ENCODE measurements around the gene AGL. TPM values are rescaled to one million over a fixed set of nuclear protein-coding genes. Genes with fewer than 3 reads are reported as not detected.

AGL gene
- polyA plus RNA-seq, 3 donors, result 1.2 to 3.9 (median 1.3) TPM

DNA sequence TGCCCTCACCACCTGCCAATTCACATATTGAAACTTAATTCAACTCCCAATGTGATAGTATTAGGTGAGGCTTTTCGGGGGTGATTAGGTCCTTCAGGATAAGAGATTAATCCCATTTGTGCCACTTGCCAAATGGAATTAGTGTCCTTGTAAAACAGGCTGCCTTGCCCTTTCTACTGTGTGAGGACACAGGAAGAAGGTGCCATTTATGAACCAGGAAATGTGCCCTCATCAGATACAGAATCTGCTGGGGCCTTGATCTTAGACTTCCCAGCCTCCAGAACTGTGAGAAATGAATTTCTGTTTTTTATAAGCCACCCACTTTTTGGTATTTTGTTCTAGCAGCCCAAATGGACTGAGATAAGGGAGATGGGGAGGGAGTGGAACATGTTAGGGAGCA, 39.1 kb upstream of the AGL start:
- no peak overlapping the region for H3K9ac ChIP-seq (ENCODE audit: insufficient read depth, low read length, poor library complexity, severe bottlenecking)
- H3K27me3 ChIP-seq (ENCODE audit: control insufficient read depth in 2 of 2, insufficient read depth in 2 of 2, low read length in 2 of 2), result no peaks in the 10 kb centered on the region
- H3K4me1 Mint-ChIP-seq, result peaks cover 3% of the 10 kb centered on the region
- no peak overlapping the region for H2AFZ ChIP-seq (ENCODE audit: insufficient read depth, low read depth, low read length, poor library complexity, severe bottlenecking)
- no peaks in the 10 kb centered on the region for H3K79me2 ChIP-seq (ENCODE audit: insufficient read depth, low read length)
- WGBS (ENCODE audit: insufficient coverage), result no CpG with 5 or more reads among the region's 1 CpG
- no peak overlapping the region for H3K4me3 Mint-ChIP-seq
- H3K36me3 ChIP-seq (replicated peaks in 1 of 2; ENCODE audit: control insufficient read depth in 1 of 2, insufficient read depth in 2 of 2, low read length in 2 of 2), result no peaks in the 10 kb centered on the region
- no peak overlapping the region for H3K4me3 ChIP-seq (replicated peaks in 1 of 3; ENCODE audit: low read depth in 2 of 3, low read length in 3 of 3)
- TF ChIP-seq, protein P1, sequence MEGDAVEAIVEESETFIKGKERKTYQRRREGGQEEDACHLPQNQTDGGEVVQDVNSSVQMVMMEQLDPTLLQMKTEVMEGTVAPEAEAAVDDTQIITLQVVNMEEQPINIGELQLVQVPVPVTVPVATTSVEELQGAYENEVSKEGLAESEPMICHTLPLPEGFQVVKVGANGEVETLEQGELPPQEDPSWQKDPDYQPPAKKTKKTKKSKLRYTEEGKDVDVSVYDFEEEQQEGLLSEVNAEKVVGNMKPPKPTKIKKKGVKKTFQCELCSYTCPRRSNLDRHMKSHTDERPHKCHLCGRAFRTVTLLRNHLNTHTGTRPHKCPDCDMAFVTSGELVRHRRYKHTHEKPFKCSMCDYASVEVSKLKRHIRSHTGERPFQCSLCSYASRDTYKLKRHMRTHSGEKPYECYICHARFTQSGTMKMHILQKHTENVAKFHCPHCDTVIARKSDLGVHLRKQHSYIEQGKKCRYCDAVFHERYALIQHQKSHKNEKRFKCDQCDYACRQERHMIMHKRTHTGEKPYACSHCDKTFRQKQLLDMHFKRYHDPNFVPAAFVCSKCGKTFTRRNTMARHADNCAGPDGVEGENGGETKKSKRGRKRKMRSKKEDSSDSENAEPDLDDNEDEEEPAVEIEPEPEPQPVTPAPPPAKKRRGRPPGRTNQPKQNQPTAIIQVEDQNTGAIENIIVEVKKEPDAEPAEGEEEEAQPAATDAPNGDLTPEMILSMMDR (IDR thresholded peaks at IDR 0.05), result no peak
- DNase-seq, result no peak
- no peaks in the 10 kb centered on the region for H3K9me3 ChIP-seq (replicated peaks in 1 of 2; ENCODE audit: control insufficient read depth in 1 of 2, insufficient read depth in 1 of 2, low read length in 2 of 2)
- no peaks in the 10 kb centered on the region for H4K20me1 ChIP-seq (ENCODE audit: insufficient read depth, low read length)
- H3K36me3 Mint-ChIP-seq, result no peaks in the 10 kb centered on the region
- H3K4me2 ChIP-seq (replicated peaks; ENCODE audit: extremely low read depth, low read length, poor library complexity, severe bottlenecking), result no peak overlapping the region
- H3K9me3 Mint-ChIP-seq, result no peaks in the 10 kb centered on the region
- H3K4me1 ChIP-seq (ENCODE audit: control insufficient read depth in 1 of 2, insufficient read depth in 2 of 2, low read length in 2 of 2), result peaks cover 2 to 6% of the 10 kb centered on the region in 2 donors
- H3K27me3 Mint-ChIP-seq (ENCODE audit: low read depth in 3 of 3), result peaks cover 0 to 3% (median 0%) of the 10 kb centered on the region in 3 donors
- intact Hi-C loops (cut with micrococcal nuclease), result no loop called here
- no peak overlapping the region for H3K27ac ChIP-seq (ENCODE audit: low read depth in 1 of 2, low read length in 2 of 2)
- no peak overlapping the region for H3K27ac Mint-ChIP-seq

DNA sequence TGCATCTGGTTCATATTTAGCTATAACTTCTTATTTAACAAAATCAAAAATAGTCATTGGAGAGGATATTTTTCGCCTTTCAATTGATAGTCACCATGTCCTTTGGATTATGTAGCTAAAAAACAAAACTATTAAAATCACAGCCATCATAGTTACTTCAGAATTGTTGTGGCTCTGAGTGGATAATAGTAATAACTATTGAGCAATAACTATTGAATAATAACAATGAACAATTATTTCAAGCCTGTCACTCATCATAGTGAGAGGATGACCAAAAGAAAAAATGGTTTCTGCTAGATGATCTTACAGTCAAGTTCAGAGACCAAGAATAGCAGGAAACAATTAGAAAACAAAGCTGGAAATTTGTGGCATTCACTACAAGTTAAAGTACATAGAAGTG, 38.4 kb upstream of the AGL start:
- no peaks in the 10 kb centered on the region for H3K27me3 ChIP-seq (ENCODE audit: control insufficient read depth in 2 of 2, insufficient read depth in 2 of 2, low read length in 2 of 2)
- H3K4me2 ChIP-seq (replicated peaks; ENCODE audit: extremely low read depth, low read length, poor library complexity, severe bottlenecking), result no peak overlapping the region
- WGBS (ENCODE audit: insufficient coverage), result no CpG with 5 or more reads among the region's 1 CpG
- H3K4me3 Mint-ChIP-seq, result no peak overlapping the region
- no peaks in the 10 kb centered on the region for H3K36me3 Mint-ChIP-seq
- H2AFZ ChIP-seq (ENCODE audit: insufficient read depth, low read depth, low read length, poor library complexity, severe bottlenecking), result no peak overlapping the region
- no peak overlapping the region for H3K9ac ChIP-seq (ENCODE audit: insufficient read depth, low read length, poor library complexity, severe bottlenecking)
- no peaks in the 10 kb centered on the region for H3K9me3 Mint-ChIP-seq
- no peak overlapping the region for H3K27ac Mint-ChIP-seq
- H3K4me1 ChIP-seq (ENCODE audit: control insufficient read depth in 1 of 2, insufficient read depth in 2 of 2, low read length in 2 of 2), result peaks cover 2 to 6% of the 10 kb centered on the region in 2 donors
- no peaks in the 10 kb centered on the region for H3K79me2 ChIP-seq (ENCODE audit: insufficient read depth, low read length)
- H3K27ac ChIP-seq (ENCODE audit: low read depth in 1 of 2, low read length in 2 of 2), result no peak overlapping the region
- no peaks in the 10 kb centered on the region for H3K36me3 ChIP-seq (replicated peaks in 1 of 2; ENCODE audit: control insufficient read depth in 1 of 2, insufficient read depth in 2 of 2, low read length in 2 of 2)
- no peaks in the 10 kb centered on the region for H3K9me3 ChIP-seq (replicated peaks in 1 of 2; ENCODE audit: control insufficient read depth in 1 of 2, insufficient read depth in 1 of 2, low read length in 2 of 2)
- H3K4me1 Mint-ChIP-seq, result peaks cover 3% of the 10 kb centered on the region
- intact Hi-C loops (cut with micrococcal nuclease), result no loop called here
- no peaks in the 10 kb centered on the region for H4K20me1 ChIP-seq (ENCODE audit: insufficient read depth, low read length)
- TF ChIP-seq, protein P1 (IDR thresholded peaks at IDR 0.05), result no peak
- DNase-seq, result no peak
- peaks cover 0 to 3% (median 0%) of the 10 kb centered on the region in 3 donors for H3K27me3 Mint-ChIP-seq (ENCODE audit: low read depth in 3 of 3)
- no peak overlapping the region for H3K4me3 ChIP-seq (replicated peaks in 1 of 3; ENCODE audit: low read depth in 2 of 3, low read length in 3 of 3)

Data from CD14-positive monocyte (primary cell).